ENCODE measurements around the gene PTGES. TPM values are rescaled to one million over a fixed set of nuclear protein-coding genes. Genes with fewer than 3 reads are reported as not detected.
"Not testable (repeated sequence)": the region's sequence is repeated elsewhere in the genome, so short reads cannot be mapped to it uniquely, and the experiment has no call there.

Gene PTGES
- polyA plus RNA-seq, 1 of the 3 experiments (the other 2 are of a cell fraction), result 5.2 TPM

DNA sequence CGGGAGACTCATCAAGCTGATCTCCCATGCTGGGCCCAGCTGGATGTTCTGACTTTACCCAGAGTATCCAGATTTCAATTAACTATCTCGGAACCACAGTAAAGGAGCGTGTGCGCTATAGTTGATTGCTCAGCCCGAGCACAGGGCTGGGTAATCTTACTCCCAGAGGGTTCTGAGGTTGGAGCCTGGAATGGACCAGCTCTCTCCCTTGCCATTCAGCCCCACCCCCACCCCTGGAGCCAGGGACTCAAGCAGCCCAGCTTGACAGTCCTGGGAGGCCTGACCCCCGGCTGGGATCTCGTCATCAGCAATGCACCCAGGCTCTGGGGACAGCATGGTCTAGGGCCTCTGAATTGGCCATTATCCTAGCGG, 23.7 kb upstream of the PTGES start:
- H2AFZ ChIP-seq (ENCODE audit: low read depth), result peak overlapping the region; percentile 68

GRCh38 chr9:129776096-129776495, 23.3 kb upstream of the PTGES start:
- H3K27me3 ChIP-seq (ENCODE audit: insufficient read depth); H3K4me2 ChIP-seq; H2AFZ ChIP-seq (ENCODE audit: low read depth); H3K4me3 ChIP-seq (ENCODE audit: low read depth in 2 of 2, low read length in 1 of 2); POLR2A ChIA-PET; H3K79me2 ChIP-seq (ENCODE audit: insufficient read depth); H3K36me3 ChIP-seq (replicated peaks in 1 of 2; ENCODE audit: control insufficient read depth in 1 of 2, insufficient read depth in 2 of 2, low read length in 1 of 2); H3K9ac ChIP-seq; H3K27ac ChIP-seq (ENCODE audit: low read depth in 2 of 2, low read length in 1 of 2); H3K9me3 ChIP-seq; H3F3A ChIP-seq (replicated peaks; ENCODE audit: insufficient read depth); H4K20me1 ChIP-seq (ENCODE audit: insufficient read depth); H3K9me2 ChIP-seq; H3K4me1 ChIP-seq (ENCODE audit: control insufficient read depth in 1 of 2, insufficient read depth in 2 of 2, low read depth in 1 of 2, low read length in 1 of 2); DNase-seq: not testable (repeated sequence)
- CTCF ChIA-PET, result interaction anchor here (0.9 to 19.6 kb wide), 9 partner anchors 8 to 165 kb away, joined by 3 to 356 read pairs (median 5); no protein-coding TSS in a partner anchor
- 94% methylated on average over 4 of the region's 4 CpGs for WGBS (ENCODE audit: low lambda C conversion rate)

More for the DNA sequence above, 23.7 kb upstream of the PTGES start:
- Histone ChIP-seq H3K9ac (peak overlapping the region; percentile 20; the same call in 1 of the 2 replicates), H4K20me1 (ENCODE audit: insufficient read depth) (no peaks in the 10 kb centered on the region), H3F3A (replicated peaks; ENCODE audit: insufficient read depth) (no peaks in the 10 kb centered on the region), H3K9me2 (no peaks in the 10 kb centered on the region), H3K27ac (ENCODE audit: low read depth in 2 of 2, low read length in 1 of 2) (peak overlapping the region in 1 of 2 experiments; percentile 79; a peak in 2 of 4 replicates), H3K79me2 (ENCODE audit: insufficient read depth) (no peaks in the 10 kb centered on the region), H3K36me3 (replicated peaks in 1 of 2; ENCODE audit: control insufficient read depth in 1 of 2, insufficient read depth in 2 of 2, low read length in 1 of 2) (no peaks in the 10 kb centered on the region), H3K4me3 (ENCODE audit: low read depth in 2 of 2, low read length in 1 of 2) (no peak overlapping the region; a peak in 1 of 4 replicates), H3K4me1 (ENCODE audit: control insufficient read depth in 1 of 2, insufficient read depth in 2 of 2, low read depth in 1 of 2, low read length in 1 of 2) (peaks cover 4 to 6% of the 10 kb centered on the region in 2 experiments; a peak in 1 of 4 replicates), H3K4me2 (peak overlapping the region; percentile 53), H3K27me3 (ENCODE audit: insufficient read depth) (no peaks in the 10 kb centered on the region), H3K9me3 (no peaks in the 10 kb centered on the region)
- no peak for DNase-seq
- CTCF ChIA-PET, result interaction anchor here (0.9 to 19.6 kb wide), 8 partner anchors 7 to 166 kb away, joined by 3 to 356 read pairs (median 6); no protein-coding TSS in a partner anchor
- 90% methylated on average over 5 of the region's 8 CpGs for WGBS (ENCODE audit: low lambda C conversion rate)
- POLR2A ChIA-PET, result no interaction called here
- TF ChIP-seq FOXJ3 (CRISPR knock-in tag; IDR thresholded peaks at IDR 0.05), result no peak
- TF ChIP-seq NRF1 (IDR thresholded peaks at IDR 0.05; ENCODE audit: low read depth, low read length), result no peak
- TF ChIP-seq TAF1 (IDR thresholded peaks at IDR 0.05; ENCODE audit: borderline replicate concordance, low read depth, low read length), result no peak
- TF ChIP-seq TCF12 (IDR thresholded peaks at IDR 0.05), result no peak
- TF ChIP-seq MXI1 (IDR thresholded peaks at IDR 0.05; ENCODE audit: low read depth, low read length), result no peak

DNA sequence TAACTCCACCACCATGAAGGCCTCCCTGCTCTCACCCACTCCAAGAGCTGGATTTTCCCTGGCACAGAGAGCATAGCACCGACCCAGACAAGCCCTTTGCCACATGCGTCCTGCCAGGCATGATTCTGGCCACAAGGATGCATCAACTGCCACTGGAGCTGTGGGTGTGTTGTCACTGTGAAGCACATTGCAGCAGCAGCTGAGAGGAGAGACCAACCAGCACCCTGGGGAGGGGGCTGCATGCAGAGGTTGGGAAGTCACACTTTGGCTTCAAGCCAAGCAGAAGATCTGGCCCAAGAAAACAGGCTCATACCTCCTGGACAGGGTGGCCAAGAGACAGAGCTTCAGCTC, 22.6 kb upstream of the PTGES start:
- TF ChIP-seq JUND (IDR thresholded peaks at IDR 0.05) (no peak), RAD21 (IDR thresholded peaks at IDR 0.05; ENCODE audit: low read length) (no peak), NRF1 (IDR thresholded peaks at IDR 0.05; ENCODE audit: low read depth, low read length) (no peak), SIN3A (IDR thresholded peaks at IDR 0.05; ENCODE audit: borderline replicate concordance, low read depth, low read length) (no peak), USF2 (IDR thresholded peaks at IDR 0.05; ENCODE audit: borderline replicate concordance, low read depth, low read length) (no peak), SMC3 (IDR thresholded peaks at IDR 0.05; ENCODE audit: low read depth, low read length) (no peak), CTCF (IDR thresholded peaks at IDR 0.05) (no peak), NFIC (IDR thresholded peaks at IDR 0.05; ENCODE audit: borderline replicate concordance) (no peak), IRF3 (IDR thresholded peaks at IDR 0.05; ENCODE audit: low read depth, low read length) (no peak)
- TF ChIP-seq, protein P1, sequence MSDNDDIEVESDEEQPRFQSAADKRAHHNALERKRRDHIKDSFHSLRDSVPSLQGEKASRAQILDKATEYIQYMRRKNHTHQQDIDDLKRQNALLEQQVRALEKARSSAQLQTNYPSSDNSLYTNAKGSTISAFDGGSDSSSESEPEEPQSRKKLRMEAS (IDR thresholded peaks at IDR 0.05; ENCODE audit: low read depth), result no peak
- Histone ChIP-seq H3F3A (replicated peaks; ENCODE audit: insufficient read depth) (no peaks in the 10 kb centered on the region), H3K36me3 (replicated peaks in 1 of 2; ENCODE audit: control insufficient read depth in 1 of 2, insufficient read depth in 2 of 2, low read length in 1 of 2) (no peaks in the 10 kb centered on the region), H3K79me2 (ENCODE audit: insufficient read depth) (no peaks in the 10 kb centered on the region), H3K27ac (ENCODE audit: low read depth in 2 of 2, low read length in 1 of 2) (no peak overlapping the region), H3K9me2 (no peaks in the 10 kb centered on the region), H3K9ac (no peak overlapping the region), H3K9me3 (no peaks in the 10 kb centered on the region), H2AFZ (ENCODE audit: low read depth) (no peak overlapping the region), H3K27me3 (ENCODE audit: insufficient read depth) (no peaks in the 10 kb centered on the region), H4K20me1 (ENCODE audit: insufficient read depth) (no peaks in the 10 kb centered on the region), H3K4me2 (no peak overlapping the region), H3K4me3 (ENCODE audit: low read depth in 2 of 2, low read length in 1 of 2) (no peak overlapping the region), H3K4me1 (ENCODE audit: control insufficient read depth in 1 of 2, insufficient read depth in 2 of 2, low read depth in 1 of 2, low read length in 1 of 2) (peaks cover 4 to 6% of the 10 kb centered on the region in 2 experiments; a peak in 1 of 4 replicates)
- DNase-seq, result peak; percentile 42
- 79% methylated on average over 2 of the region's 2 CpGs for WGBS (ENCODE audit: low lambda C conversion rate)
- ChIA-PET CTCF (interaction anchor here (0.8 to 19.6 kb wide), 8 partner anchors 8 to 135 kb away, joined by 3 to 356 read pairs (median 5); no protein-coding TSS in a partner anchor), POLR2A (no interaction called here)

Measured in SK-N-SH (cell line).